Retinal pigment epithelial cell (primary cell): Measurements from ENCODE around the gene CADPS2.

Experiments
- DNase-seq: peaks from one replicate; pipeline ENCODE4 v3.0.0-alpha.2; 2010; ENCODE audit warnings: low read depth
- H3K4me3 ChIP-seq: 2 replicates; pipeline ENCODE4 v1.5.1; 2011; ENCODE audit warnings: mild to moderate bottlenecking, low read length, control low read depth, moderate library complexity
- TF ChIP-seq, protein P1 (sequence below): conservative IDR thresholded peaks from 2 replicates; pipeline ENCODE4 v1.5.1; 2011; ENCODE audit warnings: low read depth, low read length, control low read depth, inconsistent platforms

The CADPS2 gene

DNA sequence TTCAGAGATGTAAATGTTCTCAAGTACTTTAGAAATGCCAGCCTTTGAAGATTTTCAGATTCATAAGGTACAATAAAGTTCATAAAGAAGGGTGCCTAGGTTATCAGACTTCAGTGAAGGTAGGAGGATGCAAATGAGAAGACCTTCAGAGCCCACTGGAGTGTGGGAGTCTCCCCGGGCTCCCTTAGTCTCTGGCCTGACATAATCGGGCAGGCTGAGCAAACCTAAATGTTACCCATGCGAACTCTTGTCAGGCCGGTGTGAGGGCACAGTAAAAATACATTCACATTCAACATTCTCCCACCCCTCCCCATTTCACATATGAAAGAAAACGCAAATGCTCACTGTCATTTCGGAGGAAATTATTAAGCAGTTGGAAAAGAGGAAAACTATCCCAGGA lies 479.1 kb downstream of the CADPS2 start:
- H3K4me3 ChIP-seq = no peak overlapping the region
- TF ChIP-seq, protein P1, sequence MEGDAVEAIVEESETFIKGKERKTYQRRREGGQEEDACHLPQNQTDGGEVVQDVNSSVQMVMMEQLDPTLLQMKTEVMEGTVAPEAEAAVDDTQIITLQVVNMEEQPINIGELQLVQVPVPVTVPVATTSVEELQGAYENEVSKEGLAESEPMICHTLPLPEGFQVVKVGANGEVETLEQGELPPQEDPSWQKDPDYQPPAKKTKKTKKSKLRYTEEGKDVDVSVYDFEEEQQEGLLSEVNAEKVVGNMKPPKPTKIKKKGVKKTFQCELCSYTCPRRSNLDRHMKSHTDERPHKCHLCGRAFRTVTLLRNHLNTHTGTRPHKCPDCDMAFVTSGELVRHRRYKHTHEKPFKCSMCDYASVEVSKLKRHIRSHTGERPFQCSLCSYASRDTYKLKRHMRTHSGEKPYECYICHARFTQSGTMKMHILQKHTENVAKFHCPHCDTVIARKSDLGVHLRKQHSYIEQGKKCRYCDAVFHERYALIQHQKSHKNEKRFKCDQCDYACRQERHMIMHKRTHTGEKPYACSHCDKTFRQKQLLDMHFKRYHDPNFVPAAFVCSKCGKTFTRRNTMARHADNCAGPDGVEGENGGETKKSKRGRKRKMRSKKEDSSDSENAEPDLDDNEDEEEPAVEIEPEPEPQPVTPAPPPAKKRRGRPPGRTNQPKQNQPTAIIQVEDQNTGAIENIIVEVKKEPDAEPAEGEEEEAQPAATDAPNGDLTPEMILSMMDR = no peak
- no peak for DNase-seq

DNA sequence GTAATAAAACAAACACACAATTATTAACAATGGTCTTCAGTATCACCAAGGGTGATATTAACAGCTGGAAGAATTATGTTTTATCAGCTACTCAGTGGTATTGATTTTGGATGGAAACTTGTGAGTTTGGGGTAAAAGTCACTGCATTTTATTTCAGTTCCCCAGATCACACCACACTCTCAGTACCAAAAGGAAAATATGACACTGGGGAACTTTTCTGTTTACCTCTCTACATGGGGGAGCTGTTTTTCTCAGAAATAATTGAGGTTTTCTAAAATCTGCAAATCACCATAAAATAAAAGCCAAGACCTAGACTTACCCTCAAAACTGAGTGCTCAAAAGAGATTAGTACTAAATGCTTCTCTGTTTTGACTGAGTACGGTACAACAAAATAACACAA lies 483.1 kb downstream of the CADPS2 start:
- TF ChIP-seq, protein P1 = no peak

DNA sequence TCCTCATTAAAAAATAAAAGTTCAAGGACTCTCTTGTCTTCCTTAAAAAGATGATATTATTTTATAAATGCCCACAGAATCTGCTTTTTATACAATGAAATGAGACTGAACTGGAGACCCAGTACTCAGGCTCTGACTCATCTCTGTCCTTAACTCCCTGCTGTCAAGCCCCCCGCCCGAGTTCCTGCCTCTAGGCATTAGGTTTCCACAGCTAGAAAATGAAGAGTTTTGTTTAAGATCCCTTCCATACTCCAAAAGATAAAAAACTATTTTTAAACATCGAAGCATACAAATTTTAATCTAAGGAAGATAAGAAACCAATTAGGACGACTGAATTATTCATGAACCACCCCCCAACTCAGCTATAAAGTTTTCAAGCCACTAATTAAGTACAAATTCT lies 484.0 kb downstream of the CADPS2 start:
- no peak overlapping the region for H3K4me3 ChIP-seq
- DNase-seq = no peak
- TF ChIP-seq, protein P1 = no peak

More for the DNA sequence above, 483.1 kb downstream of the CADPS2 start:
- DNase-seq = no peak
- no peak overlapping the region for H3K4me3 ChIP-seq

DNA sequence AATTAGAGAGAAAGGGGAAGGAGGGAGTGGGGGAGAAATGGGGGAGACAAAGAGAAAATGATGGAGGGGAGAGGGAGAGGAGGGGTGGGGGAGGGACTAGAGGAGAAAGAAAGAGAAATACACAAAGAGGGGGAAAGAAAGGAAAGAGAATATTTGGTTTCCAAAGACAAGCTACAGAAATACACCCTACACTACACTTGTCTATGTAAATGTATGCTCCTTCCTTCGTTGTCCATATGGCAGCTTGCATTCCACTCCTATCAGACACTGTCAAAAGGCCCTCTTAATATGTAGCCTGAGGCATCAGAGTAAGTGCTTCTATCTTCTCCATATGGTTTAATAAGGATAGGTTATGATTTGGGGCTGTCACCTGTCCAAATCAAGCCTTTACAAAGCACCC lies 488.9 kb downstream of the CADPS2 start:
- DNase-seq = no peak

DNA sequence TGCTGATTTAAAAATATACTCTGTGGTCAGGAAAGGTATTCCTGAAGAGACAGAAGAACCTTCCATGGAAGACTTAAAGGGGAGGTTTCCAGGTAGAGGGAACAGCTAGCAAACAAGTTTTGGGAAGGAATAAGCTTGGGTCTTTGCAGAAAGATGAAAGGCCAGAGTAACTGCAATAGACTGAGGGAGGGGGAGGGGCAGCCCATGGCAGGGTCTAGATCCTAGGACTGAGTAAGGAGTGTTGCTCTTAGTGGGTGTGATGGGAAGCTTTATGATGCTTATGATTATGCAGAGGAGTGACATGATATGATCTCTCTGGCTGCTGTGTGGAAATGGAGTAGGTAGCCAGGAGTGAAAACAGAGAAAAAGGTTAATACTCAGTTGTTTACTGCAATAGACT lies 491.7 kb downstream of the CADPS2 start:
- no peak overlapping the region for H3K4me3 ChIP-seq
- TF ChIP-seq, protein P1 = no peak

More for the DNA sequence above, 488.9 kb downstream of the CADPS2 start:
- no peak overlapping the region for H3K4me3 ChIP-seq
- TF ChIP-seq, protein P1 = no peak

DNA sequence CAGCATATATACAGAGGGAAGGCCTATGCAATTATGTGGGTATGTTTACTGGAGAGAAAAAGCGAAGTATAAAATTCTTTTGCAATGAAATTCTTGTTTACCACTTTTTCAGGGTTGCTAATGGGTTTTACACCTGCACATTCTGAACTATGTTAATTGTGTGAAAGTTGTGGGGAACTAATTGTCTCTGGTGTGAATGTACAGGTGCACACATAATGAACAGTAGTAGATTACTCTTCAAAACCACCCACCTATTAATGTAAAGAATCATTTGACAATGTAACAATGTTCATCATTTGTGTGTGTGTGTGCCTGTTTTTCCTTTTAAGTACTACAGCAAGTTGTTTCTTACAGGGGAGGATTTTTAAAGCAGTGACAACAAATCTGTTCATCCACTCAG lies 501.7 kb downstream of the CADPS2 start:
- no peak for DNase-seq
- TF ChIP-seq, protein P1 = no peak
- H3K4me3 ChIP-seq = no peak overlapping the region

More for the DNA sequence above, 491.7 kb downstream of the CADPS2 start:
- DNase-seq = no peak

- TF ChIP-seq, protein P1 = no peak
- no peak for DNase-seq
- no peak overlapping the region for H3K4me3 ChIP-seq
These were observed 502.3 kb downstream of the CADPS2 start for GRCh38 chr7:122383934-122384333.
